Measurements from ENCODE around the gene RPL22. TPM values are rescaled to one million over a fixed set of nuclear protein-coding genes. Genes with fewer than 3 reads are reported as not detected.

The RPL22 gene
- total and polyA plus RNA-seq, 2 of the 13 experiments (the other 11 are each of a cell fraction or from before 2014, with no cell fraction given), result 214 to 545 TPM

- TF ChIP-seq CSRNP1 (CRISPR knock-in tag; IDR thresholded peaks at IDR 0.05) (peak; percentile 97), PRMT3 (CRISPR knock-in tag; IDR thresholded peaks at IDR 0.05; ENCODE audit: borderline replicate concordance, low read depth) (peak; percentile 93; the same call in 1 of the 2 replicates), TAF1 (CRISPR knock-in tag; IDR thresholded peaks at IDR 0.05) (peak; percentile 53; the same call in 1 of the 2 replicates), NFRKB (IDR thresholded peaks at IDR 0.05) (no peak), BRD4 (CRISPR knock-in tag; IDR thresholded peaks at IDR 0.05) (peak; percentile 33; the same call in 1 of the 2 replicates), CREM (IDR thresholded peaks at IDR 0.05) (no peak), CREM (CRISPR knock-in tag; IDR thresholded peaks at IDR 0.05) (no peak), TCF7 (IDR thresholded peaks at IDR 0.05; ENCODE audit: low read depth) (no peak), SETDB1 (CRISPR knock-in tag; IDR thresholded peaks at IDR 0.05; ENCODE audit: borderline replicate concordance) (no peak), ZNF83 (CRISPR knock-in tag; IDR thresholded peaks at IDR 0.05; ENCODE audit: borderline replicate concordance) (peak; percentile 99), HNRNPL (IDR thresholded peaks at IDR 0.05; ENCODE audit: low read depth, low read length) (no peak), USF2 (IDR thresholded peaks at IDR 0.05; ENCODE audit: low read depth, low read length) (no peak), USF2 (CRISPR knock-in tag; IDR thresholded peaks at IDR 0.05; ENCODE audit: borderline replicate concordance) (no peak), ZSCAN12 (CRISPR knock-in tag; IDR thresholded peaks at IDR 0.05) (peak; percentile 99), CENPT (CRISPR knock-in tag; IDR thresholded peaks at IDR 0.05; ENCODE audit: low read depth) (peak; percentile 99)
- TF ChIP-seq, protein P1, sequence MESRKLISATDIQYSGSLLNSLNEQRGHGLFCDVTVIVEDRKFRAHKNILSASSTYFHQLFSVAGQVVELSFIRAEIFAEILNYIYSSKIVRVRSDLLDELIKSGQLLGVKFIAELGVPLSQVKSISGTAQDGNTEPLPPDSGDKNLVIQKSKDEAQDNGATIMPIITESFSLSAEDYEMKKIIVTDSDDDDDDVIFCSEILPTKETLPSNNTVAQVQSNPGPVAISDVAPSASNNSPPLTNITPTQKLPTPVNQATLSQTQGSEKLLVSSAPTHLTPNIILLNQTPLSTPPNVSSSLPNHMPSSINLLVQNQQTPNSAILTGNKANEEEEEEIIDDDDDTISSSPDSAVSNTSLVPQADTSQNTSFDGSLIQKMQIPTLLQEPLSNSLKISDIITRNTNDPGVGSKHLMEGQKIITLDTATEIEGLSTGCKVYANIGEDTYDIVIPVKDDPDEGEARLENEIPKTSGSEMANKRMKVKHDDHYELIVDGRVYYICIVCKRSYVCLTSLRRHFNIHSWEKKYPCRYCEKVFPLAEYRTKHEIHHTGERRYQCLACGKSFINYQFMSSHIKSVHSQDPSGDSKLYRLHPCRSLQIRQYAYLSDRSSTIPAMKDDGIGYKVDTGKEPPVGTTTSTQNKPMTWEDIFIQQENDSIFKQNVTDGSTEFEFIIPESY (CRISPR knock-in tag; IDR thresholded peaks at IDR 0.05), result peak; percentile 85
- TF ChIP-seq, protein P2, sequence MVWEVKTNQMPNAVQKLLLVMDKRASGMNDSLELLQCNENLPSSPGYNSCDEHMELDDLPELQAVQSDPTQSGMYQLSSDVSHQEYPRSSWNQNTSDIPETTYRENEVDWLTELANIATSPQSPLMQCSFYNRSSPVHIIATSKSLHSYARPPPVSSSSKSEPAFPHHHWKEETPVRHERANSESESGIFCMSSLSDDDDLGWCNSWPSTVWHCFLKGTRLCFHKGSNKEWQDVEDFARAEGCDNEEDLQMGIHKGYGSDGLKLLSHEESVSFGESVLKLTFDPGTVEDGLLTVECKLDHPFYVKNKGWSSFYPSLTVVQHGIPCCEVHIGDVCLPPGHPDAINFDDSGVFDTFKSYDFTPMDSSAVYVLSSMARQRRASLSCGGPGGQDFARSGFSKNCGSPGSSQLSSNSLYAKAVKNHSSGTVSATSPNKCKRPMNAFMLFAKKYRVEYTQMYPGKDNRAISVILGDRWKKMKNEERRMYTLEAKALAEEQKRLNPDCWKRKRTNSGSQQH (CRISPR knock-in tag; IDR thresholded peaks at IDR 0.05; ENCODE audit: low read depth), result peak; percentile 97
- TF ChIP-seq, protein P3, sequence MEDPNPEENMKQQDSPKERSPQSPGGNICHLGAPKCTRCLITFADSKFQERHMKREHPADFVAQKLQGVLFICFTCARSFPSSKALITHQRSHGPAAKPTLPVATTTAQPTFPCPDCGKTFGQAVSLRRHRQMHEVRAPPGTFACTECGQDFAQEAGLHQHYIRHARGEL (CRISPR knock-in tag; IDR thresholded peaks at IDR 0.05), result 0 out of 2 replicates have a peak, but pooled peaks have one; percentile 54
Measured at GRCh38 chr1:6245086-6245868, 45.9 kb upstream of the RPL22 start (continued).
